ENCODE measurements around the gene PLPPR2. TPM values are rescaled to one million over a fixed set of nuclear protein-coding genes. Genes with fewer than 3 reads are reported as not detected.
A peak's percentile ranks its signal among the peaks of the same experiment; 100 is the strongest.
"Not testable (repeated sequence)": the region's sequence is repeated elsewhere in the genome, so short reads cannot be mapped to it uniquely, and the experiment has no call there.

The PLPPR2 gene
- total and polyA plus RNA-seq, 4 donors, result 30.4 to 215 (median 107) TPM

DNA sequence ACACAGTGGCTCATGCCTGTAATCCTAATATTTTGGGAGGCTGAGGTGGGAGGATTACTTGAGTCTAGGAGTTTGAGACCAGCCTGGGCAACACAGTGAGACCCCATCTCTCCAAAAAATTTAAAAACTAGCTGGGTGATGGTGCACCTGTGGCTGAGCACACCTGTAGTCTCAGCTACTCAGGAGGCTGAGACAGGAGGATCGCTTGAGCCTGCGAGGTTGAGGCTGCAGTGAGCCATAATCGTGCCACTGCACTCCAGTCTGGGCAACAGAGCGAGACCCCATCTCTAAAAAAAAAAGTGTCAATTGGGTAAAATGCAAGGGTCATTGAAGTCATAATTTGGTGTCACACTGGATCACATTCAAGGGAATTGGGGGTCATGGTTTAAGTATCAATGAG is 1.1 kb upstream of the PLPPR2 start:
- not testable (repeated sequence) for DNase-seq (ENCODE audit: low read depth in 4 of 6, low spot score in 6 of 6); H3K9me3 ChIP-seq (ENCODE audit: control insufficient read depth, insufficient read depth, low read length); H3K27ac ChIP-seq (ENCODE audit: low read depth, low read length); H3K27me3 ChIP-seq (ENCODE audit: control insufficient read depth, insufficient read depth, low read length); H3K4me3 ChIP-seq (ENCODE audit: low read depth, low read length)
- 94% methylated on average over 4 of the region's 4 CpGs for WGBS (ENCODE audit: insufficient coverage)
- Histone ChIP-seq H3K4me1 (ENCODE audit: control insufficient read depth, insufficient read depth, low read length) (peaks cover 28% of the 10 kb centered on the region), H3K36me3 (ENCODE audit: control insufficient read depth, insufficient read depth, low read length) (peaks cover 28% of the 10 kb centered on the region)

DNA sequence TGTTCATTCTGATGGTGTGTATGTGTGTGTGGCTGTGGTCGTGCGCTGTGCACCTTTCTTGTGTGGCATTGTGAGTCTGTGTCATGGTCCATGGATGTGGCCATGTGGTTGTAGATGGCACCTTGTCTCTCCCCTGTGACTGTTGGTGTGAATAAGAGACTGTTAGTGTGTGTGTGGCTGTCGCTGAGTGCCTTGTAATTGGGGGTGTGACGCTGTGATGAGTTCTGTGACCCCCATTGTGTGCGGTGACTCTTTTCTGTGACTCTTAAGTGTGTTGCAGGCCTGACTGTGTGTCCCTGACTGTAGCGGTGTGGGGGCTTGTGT is 804 bp downstream of the PLPPR2 start:
- 64% methylated on average over 6 of the region's 6 CpGs for WGBS (ENCODE audit: insufficient coverage)
- no peak for DNase-seq (ENCODE audit: low read depth in 4 of 6, low spot score in 6 of 6)
- Histone ChIP-seq H3K9me3 (ENCODE audit: control insufficient read depth, insufficient read depth, low read length) (no peaks in the 10 kb centered on the region), H3K36me3 (ENCODE audit: control insufficient read depth, insufficient read depth, low read length) (peaks cover 47% of the 10 kb centered on the region), H3K4me1 (ENCODE audit: control insufficient read depth, insufficient read depth, low read length) (peaks cover 28% of the 10 kb centered on the region), H3K27ac (ENCODE audit: low read depth, low read length) (no peak overlapping the region), H3K4me3 (ENCODE audit: low read depth, low read length) (peak overlapping the region; percentile 67), H3K27me3 (ENCODE audit: control insufficient read depth, insufficient read depth, low read length) (no peaks in the 10 kb centered on the region)

DNA sequence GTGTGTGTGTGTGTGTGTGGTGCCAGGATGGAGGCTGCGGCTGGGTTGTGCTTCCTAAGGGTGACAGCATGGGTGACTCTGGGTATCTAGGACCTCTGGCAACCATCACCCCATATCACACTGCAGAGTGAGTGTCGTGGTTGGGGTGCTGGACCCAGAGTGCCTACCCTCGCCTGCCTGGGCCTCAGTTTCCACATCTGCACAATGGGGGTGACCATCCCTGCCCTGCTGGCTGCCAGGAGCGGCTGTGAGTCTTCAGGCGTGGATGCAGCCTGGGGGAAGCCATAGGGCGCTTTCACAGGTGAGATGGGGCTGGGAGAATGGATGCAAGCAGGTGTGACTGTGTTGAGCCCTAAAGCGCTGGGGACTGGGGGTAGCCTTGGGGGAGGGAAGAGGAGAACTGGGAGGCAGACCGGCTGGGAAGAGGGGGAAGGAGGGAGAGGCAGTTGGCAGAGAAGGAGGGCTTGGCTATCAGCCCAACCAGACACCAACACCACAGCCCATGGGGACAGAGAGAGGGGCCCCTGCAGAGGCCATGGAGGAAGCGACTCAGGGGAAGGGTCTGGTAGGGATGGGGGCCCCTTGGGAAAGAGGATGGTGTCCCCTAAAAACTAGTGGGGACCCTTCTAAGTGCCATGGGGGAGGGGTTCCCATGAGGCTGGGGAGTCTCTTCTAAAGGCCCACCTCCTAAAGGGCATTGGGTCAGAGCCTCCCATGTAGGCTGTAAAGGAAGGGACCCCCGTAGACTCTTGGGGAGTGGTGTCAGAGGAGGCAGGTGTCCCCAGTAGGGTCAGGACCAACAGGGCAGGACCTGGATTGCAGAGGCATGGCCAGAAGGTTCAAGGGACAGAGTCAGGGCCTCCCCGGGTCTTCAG is 1.7 kb downstream of the PLPPR2 start:
- Histone ChIP-seq H3K27me3 (ENCODE audit: control insufficient read depth, insufficient read depth, low read length) (no peaks in the 10 kb centered on the region), H3K36me3 (ENCODE audit: control insufficient read depth, insufficient read depth, low read length) (peaks cover 56% of the 10 kb centered on the region), H3K4me1 (ENCODE audit: control insufficient read depth, insufficient read depth, low read length) (peaks cover 32% of the 10 kb centered on the region), H3K9me3 (ENCODE audit: control insufficient read depth, insufficient read depth, low read length) (no peaks in the 10 kb centered on the region), H3K4me3 (ENCODE audit: low read depth, low read length) (peak overlapping the region; percentile 67), H3K27ac (ENCODE audit: low read depth, low read length) (no peak overlapping the region)
- DNase-seq (ENCODE audit: low read depth in 4 of 6, low spot score in 6 of 6), result no peak
- WGBS (ENCODE audit: insufficient coverage), result 81% methylated on average over 6 of the region's 11 CpGs

DNA sequence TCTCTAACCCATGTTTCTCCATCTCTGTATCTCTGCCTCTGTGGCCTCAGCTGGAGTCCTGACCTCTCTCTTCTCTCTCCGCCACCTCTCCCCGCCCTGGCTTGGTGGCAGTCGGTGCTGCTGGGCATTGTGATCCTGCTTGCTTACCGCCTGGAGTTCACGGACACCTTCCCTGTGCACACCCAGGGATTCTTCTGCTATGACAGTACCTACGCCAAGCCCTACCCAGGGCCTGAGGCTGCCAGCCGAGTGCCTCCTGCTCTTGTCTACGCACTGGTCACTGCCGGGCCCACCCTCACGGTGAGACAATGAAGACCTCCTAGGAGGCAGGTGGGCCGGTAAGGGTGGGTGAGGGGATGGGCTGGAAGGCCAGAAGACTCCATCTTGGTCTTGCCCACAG is 4.2 kb downstream of the PLPPR2 start:
- DNase-seq (ENCODE audit: low read depth in 4 of 6, low spot score in 6 of 6), result no peak
- WGBS (ENCODE audit: insufficient coverage), result 82% methylated on average over 11 of the region's 11 CpGs
- Histone ChIP-seq H3K36me3 (ENCODE audit: control insufficient read depth, insufficient read depth, low read length) (peaks cover 79% of the 10 kb centered on the region), H3K4me3 (ENCODE audit: low read depth, low read length) (no peak overlapping the region), H3K9me3 (ENCODE audit: control insufficient read depth, insufficient read depth, low read length) (no peaks in the 10 kb centered on the region), H3K27me3 (ENCODE audit: control insufficient read depth, insufficient read depth, low read length) (no peaks in the 10 kb centered on the region), H3K4me1 (ENCODE audit: control insufficient read depth, insufficient read depth, low read length) (peaks cover 35% of the 10 kb centered on the region), H3K27ac (ENCODE audit: low read depth, low read length) (no peak overlapping the region)

DNA sequence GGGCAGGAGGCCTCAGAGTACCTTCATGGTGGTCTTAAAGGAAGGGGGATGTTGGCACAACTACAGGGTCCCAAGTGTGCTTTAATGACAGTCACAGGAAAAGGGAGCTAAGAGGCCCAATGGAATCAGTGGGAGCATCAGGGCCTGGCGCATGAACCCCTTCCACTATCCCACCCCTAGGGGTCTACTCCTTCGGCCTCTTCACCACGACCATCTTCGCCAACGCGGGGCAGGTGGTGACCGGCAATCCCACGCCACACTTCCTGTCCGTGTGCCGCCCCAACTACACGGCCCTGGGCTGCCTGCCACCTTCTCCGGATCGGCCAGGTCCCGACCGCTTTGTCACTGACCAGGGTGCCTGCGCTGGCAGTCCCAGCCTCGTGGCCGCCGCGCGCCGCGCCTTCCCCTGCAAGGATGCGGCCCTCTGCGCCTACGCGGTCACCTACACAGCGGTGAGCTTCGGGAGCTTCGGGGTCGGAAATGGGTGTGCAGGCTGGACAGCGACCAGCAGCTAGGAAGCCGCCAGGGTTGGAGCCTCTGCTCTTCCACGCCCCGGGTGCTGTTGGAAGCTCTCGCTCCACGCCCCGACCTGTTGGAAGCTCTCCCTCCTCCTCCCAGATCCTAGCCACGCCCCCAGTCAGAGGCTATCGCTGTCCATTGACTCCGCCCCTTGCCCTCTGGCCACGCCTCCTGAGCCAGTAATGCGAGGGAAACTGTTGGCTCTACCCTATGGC is 6.0 kb downstream of the PLPPR2 start:
- H3K4me3 ChIP-seq (ENCODE audit: low read depth, low read length), result no peak overlapping the region
- H3K9me3 ChIP-seq (ENCODE audit: control insufficient read depth, insufficient read depth, low read length), result no peaks in the 10 kb centered on the region
- DNase-seq (ENCODE audit: low read depth in 4 of 6, low spot score in 6 of 6), result no peak
- peaks cover 96% of the 10 kb centered on the region for H3K36me3 ChIP-seq (ENCODE audit: control insufficient read depth, insufficient read depth, low read length)
- no peak overlapping the region for H3K27ac ChIP-seq (ENCODE audit: low read depth, low read length)
- no peaks in the 10 kb centered on the region for H3K27me3 ChIP-seq (ENCODE audit: control insufficient read depth, insufficient read depth, low read length)
- peaks cover 35% of the 10 kb centered on the region for H3K4me1 ChIP-seq (ENCODE audit: control insufficient read depth, insufficient read depth, low read length)
- WGBS (ENCODE audit: insufficient coverage), result 33% methylated on average over 43 of the region's 43 CpGs

DNA sequence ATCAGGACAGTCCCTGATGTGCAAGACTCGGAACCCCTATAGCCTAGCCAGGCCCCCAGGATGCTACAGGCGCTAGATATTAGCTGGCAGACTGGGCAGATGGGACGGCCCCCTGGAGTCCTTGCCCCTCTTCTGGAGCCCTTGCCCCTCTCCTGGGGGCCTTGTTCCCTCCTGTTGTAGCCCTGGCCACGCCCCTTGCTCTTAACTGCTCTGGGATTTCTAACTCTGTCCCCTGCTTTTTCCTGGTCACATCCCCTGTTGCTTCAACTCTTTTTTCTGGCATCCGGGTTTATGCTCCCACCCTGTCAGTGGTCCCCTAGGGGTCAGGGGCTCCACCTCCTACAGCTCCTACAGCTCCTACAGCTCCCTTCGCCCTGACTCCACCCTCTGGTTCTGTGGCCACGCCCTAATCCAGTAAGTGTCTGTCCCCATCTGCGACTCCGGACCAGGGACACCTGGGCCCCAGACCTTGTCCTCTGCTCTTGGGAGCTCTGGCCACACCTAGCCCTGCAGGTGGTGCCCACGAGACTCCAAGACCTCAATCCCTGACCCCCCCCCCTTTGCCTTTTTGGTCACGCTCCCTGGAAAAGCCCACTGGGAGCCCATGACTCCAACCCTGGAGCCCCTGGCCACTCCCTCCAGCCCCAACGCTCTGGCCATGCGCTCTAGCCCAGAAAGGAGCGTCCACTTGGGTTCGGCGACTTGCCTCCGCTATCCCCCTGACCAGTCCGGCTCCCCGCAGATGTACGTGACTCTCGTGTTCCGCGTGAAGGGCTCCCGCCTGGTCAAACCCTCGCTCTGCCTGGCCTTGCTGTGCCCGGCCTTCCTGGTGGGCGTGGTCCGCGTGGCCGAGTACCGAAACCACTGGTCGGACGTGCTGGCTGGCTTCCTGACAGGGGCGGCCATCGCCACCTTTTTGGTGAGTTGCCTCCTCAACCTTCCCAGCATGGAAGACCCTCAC is 6.8 kb downstream of the PLPPR2 start:
- Histone ChIP-seq H3K36me3 (ENCODE audit: control insufficient read depth, insufficient read depth, low read length) (peaks cover 89% of the 10 kb centered on the region), H3K27me3 (ENCODE audit: control insufficient read depth, insufficient read depth, low read length) (no peaks in the 10 kb centered on the region), H3K4me1 (ENCODE audit: control insufficient read depth, insufficient read depth, low read length) (peaks cover 26% of the 10 kb centered on the region), H3K9me3 (ENCODE audit: control insufficient read depth, insufficient read depth, low read length) (no peaks in the 10 kb centered on the region), H3K4me3 (ENCODE audit: low read depth, low read length) (no peak overlapping the region), H3K27ac (ENCODE audit: low read depth, low read length) (no peak overlapping the region)
- no peak for DNase-seq (ENCODE audit: low read depth in 4 of 6, low spot score in 6 of 6)
- 70% methylated on average over 34 of the region's 35 CpGs for WGBS (ENCODE audit: insufficient coverage)

DNA sequence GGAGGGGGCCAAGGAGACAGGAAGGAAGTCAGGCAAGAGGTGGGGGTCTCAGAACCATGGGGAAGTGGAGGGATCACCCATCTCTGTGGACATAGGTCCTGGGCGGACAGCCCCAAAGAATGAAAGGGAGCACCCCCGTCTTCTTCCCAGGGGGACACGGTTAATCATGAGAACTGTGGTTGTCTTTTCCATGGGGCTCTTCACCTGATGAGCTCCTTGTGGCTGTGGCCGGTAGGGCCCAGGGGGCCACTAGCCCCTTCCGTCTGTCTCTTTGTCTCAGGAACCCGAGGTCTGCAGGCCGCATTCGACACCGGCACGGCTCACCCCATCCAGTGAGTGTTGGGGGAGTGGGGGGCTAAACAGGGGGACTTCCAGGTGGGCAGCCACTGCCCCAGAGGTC is 8.6 kb downstream of the PLPPR2 start:
- Histone ChIP-seq H3K27ac (ENCODE audit: low read depth, low read length) (no peak overlapping the region), H3K9me3 (ENCODE audit: control insufficient read depth, insufficient read depth, low read length) (no peaks in the 10 kb centered on the region), H3K36me3 (ENCODE audit: control insufficient read depth, insufficient read depth, low read length) (peaks cover 70% of the 10 kb centered on the region), H3K4me1 (ENCODE audit: control insufficient read depth, insufficient read depth, low read length) (peaks cover 21% of the 10 kb centered on the region), H3K27me3 (ENCODE audit: control insufficient read depth, insufficient read depth, low read length) (no peaks in the 10 kb centered on the region), H3K4me3 (ENCODE audit: low read depth, low read length) (no peak overlapping the region)
- WGBS (ENCODE audit: insufficient coverage), result 93% methylated on average over 10 of the region's 10 CpGs
- no peak for DNase-seq (ENCODE audit: low read depth in 4 of 6, low spot score in 6 of 6)

DNA sequence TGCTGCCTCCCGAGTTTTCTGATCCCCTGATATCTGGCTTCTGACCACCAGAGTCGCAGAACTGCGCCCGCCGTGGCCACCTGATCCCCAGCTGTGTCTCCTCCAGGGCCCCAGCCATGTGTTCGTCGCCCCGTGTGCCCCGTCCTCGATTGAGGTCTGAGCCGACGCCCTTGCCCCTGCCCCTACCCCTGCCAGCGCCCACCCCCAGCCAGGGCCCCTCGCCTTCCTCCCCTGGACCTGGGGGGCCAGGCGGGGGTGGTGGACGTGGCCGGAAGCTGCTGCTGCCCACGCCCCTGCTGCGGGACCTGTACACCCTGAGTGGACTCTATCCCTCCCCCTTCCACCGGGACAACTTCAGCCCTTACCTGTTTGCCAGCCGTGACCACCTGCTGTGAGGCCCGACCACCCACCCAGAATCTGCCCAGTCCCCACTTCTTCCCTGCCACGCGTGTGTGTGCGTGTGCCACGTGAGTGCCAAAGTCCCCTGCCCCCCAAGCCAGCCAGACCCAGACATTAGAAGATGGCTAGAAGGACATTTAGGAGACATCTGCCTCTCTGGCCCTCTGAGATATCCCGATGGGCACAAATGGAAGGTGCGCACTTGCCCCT is 9.2 kb downstream of the PLPPR2 start:
- Histone ChIP-seq H3K4me1 (ENCODE audit: control insufficient read depth, insufficient read depth, low read length) (peaks cover 21% of the 10 kb centered on the region), H3K4me3 (ENCODE audit: low read depth, low read length) (no peak overlapping the region), H3K9me3 (ENCODE audit: control insufficient read depth, insufficient read depth, low read length) (no peaks in the 10 kb centered on the region), H3K36me3 (ENCODE audit: control insufficient read depth, insufficient read depth, low read length) (peaks cover 69% of the 10 kb centered on the region), H3K27me3 (ENCODE audit: control insufficient read depth, insufficient read depth, low read length) (no peaks in the 10 kb centered on the region), H3K27ac (ENCODE audit: low read depth, low read length) (no peak overlapping the region)
- no peak for DNase-seq (ENCODE audit: low read depth in 4 of 6, low spot score in 6 of 6)
- 88% methylated on average over 25 of the region's 28 CpGs for WGBS (ENCODE audit: insufficient coverage)

DNA sequence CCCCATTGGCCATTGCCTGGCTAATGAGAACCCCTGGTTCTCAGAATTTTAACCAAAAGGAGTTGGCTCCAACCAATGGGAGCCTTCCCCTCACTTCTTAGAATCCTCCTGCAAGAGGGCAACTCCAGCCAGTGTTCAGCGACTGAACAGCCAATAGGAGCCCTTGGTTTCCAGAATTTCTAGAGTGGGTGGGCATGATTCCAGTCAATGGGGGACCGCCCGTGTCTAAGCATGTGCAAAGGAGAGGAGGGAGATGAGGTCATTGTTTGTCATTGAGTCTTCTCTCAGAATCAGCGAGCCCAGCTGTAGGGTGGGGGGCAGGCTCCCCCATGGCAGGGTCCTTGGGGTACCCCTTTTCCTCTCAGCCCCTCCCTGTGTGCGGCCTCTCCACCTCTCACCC is 9.7 kb downstream of the PLPPR2 start:
- Histone ChIP-seq H3K4me1 (ENCODE audit: control insufficient read depth, insufficient read depth, low read length) (peaks cover 21% of the 10 kb centered on the region), H3K36me3 (ENCODE audit: control insufficient read depth, insufficient read depth, low read length) (peaks cover 68% of the 10 kb centered on the region), H3K4me3 (ENCODE audit: low read depth, low read length) (no peak overlapping the region), H3K9me3 (ENCODE audit: control insufficient read depth, insufficient read depth, low read length) (no peaks in the 10 kb centered on the region), H3K27me3 (ENCODE audit: control insufficient read depth, insufficient read depth, low read length) (no peaks in the 10 kb centered on the region), H3K27ac (ENCODE audit: low read depth, low read length) (peak overlapping the region; percentile 33)
- no peak for DNase-seq (ENCODE audit: low read depth in 4 of 6, low spot score in 6 of 6)
- WGBS (ENCODE audit: insufficient coverage), result 47% methylated on average over 3 of the region's 5 CpGs

Data from spinal cord (tissue), 10 donors.